Embryonic facial prominence (tissue), 1 donor: ENCODE measurements around the gene FMN2.
A peak's percentile ranks its signal among the peaks of the same experiment; 100 is the strongest.
"Not testable (repeated sequence)": the region's sequence is repeated elsewhere in the genome, so short reads cannot be mapped to it uniquely, and the experiment has no call there.

ENCODE experiments used
- DNase-seq: peaks from one replicate; pipeline ENCODE4 v3.0.0-alpha.2; 2016; ENCODE audit errors: extremely low spot score

Gene FMN2

GRCh38 chr1:240138867-240139266, 47.2 kb downstream of the FMN2 start:
- no peak for DNase-seq

GRCh38 chr1:240139511-240139910, 47.8 kb downstream of the FMN2 start:
- no peak for DNase-seq

- DNase-seq, result no peak
These were observed 53.4 kb downstream of the FMN2 start for GRCh38 chr1:240145120-240145519.

DNA sequence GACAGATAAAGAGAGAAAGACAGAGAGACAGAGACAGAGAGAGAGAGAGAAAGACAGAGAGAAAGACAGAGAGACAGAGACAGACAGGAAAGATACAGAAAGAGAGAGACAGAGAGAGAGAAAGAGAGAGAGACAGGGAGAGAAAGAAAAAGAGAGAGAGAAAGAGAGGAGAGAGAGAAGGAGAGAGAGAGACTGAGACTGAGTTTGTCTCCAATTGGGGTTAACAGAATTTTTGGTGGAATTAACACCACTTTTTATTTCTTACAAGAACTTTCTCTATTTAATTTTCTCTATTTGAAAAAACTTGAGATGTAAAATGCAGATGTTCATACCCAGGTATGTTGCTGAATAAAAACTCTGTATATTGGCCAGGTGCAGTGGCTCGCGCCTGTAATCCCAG, 56.6 kb downstream of the FMN2 start:
- DNase-seq, result no peak

DNA sequence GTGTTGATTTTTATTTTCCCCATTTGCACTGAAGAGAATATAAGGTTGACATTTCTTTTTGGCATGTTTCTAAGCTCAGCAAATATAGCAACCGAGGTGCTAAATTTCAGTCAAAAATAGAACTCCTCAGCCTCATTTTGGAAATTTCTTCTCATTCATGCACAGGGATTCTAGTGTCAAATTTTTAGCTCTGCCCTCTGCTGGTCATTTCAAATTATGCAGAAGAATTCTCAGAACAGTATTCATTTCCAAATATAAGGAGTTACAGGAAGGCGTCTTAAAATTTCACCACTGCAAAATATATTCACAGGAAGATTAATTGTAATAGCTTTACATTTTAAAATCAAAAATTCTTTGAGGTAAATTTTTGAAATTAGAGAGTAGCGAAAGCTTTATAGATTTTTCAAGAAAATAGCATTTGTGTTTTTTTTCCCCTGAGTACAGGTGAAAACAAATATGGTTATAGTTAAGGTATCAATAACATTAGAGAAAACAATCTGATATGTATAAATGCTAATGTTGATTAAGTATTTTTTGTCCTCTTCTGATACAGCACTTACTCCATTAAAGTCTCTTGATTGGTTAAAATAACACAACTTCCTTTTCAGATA, 57.9 kb downstream of the FMN2 start:
- no peak for DNase-seq

- DNase-seq, result no peak
These were observed 59.6 kb downstream of the FMN2 start for GRCh38 chr1:240151136-240151735.

DNA sequence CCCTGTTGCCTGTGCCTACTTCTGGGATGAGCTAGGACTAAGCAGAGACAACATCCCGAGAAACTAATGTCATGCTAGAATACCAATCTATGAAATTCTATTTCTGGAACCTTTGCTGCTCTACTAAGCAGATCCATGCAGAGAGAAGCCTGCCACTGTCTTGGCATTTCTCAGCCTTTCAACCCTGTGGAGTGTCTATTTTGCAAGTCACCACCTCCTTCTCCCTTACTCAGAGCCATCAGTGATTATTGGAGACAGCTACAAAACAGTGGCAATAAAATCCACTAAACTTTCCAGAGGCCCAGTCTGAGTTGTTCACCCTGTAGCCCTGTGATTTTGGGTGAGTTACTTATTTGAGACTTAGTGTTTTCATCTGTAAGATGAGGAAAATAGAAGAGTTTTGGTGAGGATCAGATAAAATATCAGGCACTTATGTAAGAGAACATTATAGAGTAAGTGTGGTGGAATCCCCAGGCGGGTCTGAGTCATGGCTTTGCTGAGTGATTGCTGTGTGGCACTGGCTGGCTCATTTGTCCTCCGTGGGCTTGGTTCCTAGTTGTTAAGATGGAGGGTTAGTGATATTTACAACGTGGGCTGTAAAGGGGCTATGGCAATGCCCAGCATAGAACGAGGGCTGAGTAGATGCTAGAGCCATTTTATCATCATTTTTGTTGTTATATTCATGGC, 61.1 kb downstream of the FMN2 start:
- DNase-seq, result no peak

DNA sequence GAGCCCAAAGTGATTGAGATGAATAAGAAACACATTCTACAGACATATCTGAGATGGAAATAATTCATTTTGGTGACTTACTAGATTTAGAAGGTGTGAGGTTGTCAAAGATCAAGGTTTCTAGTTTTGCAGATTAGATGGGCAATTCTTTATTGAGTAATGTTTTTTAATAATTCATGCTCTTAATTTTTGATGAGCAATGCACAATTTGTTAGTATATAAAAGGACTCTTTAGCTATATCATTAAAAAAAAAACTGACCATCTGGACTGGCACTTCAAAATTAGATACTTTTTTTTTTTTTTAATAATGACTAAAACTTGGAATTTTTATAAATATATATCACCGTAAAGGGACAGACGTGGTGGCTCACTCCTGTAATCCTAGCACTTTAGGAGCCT, 63.9 kb downstream of the FMN2 start:
- DNase-seq, result no peak

- no peak for DNase-seq
These were observed 73.1 kb downstream of the FMN2 start for GRCh38 chr1:240164742-240165141.

DNA sequence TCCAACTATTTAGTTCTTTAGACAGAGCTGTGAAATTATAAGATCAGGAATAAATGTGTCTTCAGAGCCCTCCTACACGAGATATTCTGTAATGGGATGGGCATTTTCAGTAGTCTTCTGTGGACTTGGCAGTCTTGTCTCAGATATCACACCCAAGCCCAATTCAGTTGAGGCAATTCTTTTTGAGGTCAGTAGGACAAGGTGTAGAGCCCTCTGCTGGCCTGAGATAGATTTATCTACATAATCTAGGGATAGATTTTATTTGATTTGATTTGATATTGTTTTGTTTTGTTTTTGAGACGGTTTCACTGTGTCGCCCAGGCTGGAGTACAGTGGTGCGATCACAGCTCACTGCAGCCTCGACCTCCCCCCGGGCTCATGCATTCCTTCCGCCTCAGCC, 77.5 kb downstream of the FMN2 start:
- DNase-seq, result no peak

GRCh38 chr1:240170266-240170665, 78.6 kb downstream of the FMN2 start:
- DNase-seq, result no peak

DNA sequence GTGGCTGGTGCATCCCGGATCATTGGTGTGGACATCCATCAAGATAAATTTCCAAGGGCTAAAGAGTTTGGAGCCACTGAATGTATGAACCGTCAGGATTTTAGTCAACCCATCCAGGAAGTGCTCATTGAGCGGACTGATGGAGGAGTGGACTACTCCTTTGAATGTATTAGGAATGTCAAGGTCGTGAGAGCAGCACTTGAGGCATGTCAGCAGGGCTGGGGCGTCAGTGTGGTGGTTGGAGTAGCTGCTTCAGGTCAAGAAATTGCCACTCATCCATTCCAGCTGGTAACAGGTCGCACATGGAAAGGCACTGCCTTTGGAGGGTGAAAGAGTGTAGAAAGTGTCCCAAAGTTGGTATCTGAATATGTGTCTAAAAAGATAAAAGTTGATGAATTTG, 79.1 kb downstream of the FMN2 start:
- no peak for DNase-seq

DNA sequence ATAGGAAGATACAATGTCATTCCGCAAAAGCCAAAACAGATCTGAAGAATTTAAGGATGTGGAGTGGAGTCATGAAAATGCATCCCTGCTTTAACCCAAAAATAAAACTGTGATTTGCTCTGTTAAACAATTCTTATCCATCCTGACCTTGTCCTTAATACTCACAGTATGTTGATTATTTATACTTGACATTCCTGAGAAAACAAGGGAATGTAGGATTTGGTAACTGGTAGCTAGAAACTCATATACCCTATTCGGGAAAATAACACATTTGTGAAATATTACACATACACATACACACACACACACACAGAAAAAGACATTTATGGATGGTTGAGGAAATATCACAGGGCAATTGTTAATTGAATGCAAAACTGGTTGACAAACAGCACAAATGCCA, 80.2 kb downstream of the FMN2 start:
- DNase-seq, result no peak

GRCh38 chr1:240173836-240174235, 82.2 kb downstream of the FMN2 start:
- DNase-seq, result no peak

- no peak for DNase-seq
These were observed 83.1 kb downstream of the FMN2 start for GRCh38 chr1:240174734-240175133.

- DNase-seq, result no peak
These were observed 86.7 kb downstream of the FMN2 start for GRCh38 chr1:240178366-240178765.

- not testable (repeated sequence) for DNase-seq
These were observed 93.0 kb downstream of the FMN2 start for GRCh38 chr1:240184682-240185081.

GRCh38 chr1:240188139-240188538, 96.5 kb downstream of the FMN2 start:
- no peak for DNase-seq

DNA sequence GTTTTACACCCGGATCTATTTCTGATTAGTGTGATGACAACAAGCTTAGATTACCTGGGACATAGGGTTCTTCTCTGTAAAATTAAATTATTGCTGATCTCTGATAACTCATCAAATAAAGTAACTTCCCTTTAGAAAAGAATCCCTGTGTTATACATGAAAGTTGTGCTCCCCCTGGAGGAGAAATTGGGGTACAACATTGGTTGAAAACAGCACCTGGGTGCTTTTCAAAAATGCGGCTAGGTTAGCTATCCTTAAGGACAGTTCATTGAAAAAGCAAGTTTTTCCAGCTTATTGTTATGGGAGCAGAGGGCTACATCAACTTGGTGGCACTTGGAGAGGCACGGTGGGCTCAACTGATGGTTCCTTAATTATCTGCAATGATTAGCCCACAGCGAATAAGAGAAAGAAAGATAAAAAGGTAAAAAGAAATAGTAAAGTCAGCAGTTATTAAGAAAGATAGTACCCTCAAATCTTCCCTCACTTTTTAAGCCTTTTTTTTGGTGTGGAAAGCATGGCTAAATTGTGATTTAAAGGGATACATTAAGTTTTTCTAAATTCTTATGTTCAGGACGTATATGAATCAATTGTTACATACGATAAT, 97.8 kb downstream of the FMN2 start:
- no peak for DNase-seq

DNA sequence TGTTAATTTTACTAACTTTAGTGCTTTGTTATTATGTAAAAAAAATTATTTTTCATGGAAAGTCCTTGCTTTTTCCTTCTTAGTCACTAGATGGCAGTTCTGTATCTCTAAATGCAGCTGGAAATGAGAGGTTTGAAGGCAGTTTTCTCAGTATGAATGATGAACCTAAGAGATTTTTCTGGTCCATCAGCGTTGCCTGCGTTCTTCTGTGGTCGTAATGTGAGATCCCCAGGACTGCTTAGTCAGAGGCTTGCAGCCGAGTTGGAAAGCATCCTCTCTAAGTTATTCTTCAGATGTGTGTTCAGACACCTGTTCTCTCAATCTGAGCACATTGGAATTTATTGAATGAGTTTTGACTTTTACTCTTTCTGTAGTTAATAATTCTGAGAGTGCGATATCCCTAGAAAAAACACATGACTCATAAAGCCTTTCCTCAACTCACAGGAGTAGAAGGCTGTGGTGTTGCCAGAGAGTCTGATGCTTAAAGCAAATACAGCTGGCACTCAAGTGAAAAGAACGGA, 99.3 kb downstream of the FMN2 start:
- peak; percentile 79 for DNase-seq

DNA sequence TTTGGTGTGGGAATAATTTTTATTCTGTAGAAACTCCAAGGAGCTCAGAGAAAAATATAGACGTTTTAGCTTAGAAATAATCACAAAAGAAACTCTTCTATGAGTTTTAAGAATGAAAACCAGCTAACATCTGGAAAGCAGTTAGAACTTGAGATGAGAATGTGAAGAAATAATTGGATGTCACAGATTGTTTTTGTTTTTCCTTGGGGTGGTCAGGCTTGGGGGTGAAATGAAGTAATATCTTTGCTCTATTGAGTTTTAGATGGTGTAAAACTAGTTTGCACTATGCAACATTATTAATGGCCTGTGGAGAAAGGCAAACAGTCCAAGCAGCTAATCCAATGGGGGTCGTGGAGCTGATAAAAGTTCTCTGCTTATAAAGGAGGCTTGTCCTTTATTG, 101.2 kb downstream of the FMN2 start:
- no peak for DNase-seq

DNA sequence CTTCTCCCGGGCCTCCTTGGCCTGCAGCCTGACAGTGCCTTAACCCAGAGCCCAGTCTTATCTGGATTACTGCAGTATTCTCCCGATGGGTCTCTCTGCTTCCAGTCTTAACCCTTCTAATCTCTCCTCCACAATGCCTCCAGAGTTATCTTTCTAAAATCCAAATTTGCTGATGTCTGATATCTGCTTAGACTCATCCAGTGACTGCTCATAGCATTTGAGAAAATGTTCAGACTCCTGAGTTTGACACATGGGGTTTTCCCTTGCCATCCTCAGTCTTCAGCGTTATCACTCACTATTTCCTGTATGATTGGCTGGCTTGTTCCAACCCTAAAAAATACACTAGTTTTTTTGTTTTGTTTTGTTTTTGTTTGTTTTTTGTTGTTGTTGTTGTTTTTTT, 102.0 kb downstream of the FMN2 start:
- DNase-seq, result no peak

GRCh38 chr1:240194120-240194519, 102.4 kb downstream of the FMN2 start:
- no peak for DNase-seq
